NCI-H1048 (cell line): ENCODE results near the gene COPS2.

ENCODE experiments used
- DNase-seq: peaks from one replicate; lab custom pipeline; 2025; lab: John Stamatoyannopoulos, UW

Gene COPS2

DNA sequence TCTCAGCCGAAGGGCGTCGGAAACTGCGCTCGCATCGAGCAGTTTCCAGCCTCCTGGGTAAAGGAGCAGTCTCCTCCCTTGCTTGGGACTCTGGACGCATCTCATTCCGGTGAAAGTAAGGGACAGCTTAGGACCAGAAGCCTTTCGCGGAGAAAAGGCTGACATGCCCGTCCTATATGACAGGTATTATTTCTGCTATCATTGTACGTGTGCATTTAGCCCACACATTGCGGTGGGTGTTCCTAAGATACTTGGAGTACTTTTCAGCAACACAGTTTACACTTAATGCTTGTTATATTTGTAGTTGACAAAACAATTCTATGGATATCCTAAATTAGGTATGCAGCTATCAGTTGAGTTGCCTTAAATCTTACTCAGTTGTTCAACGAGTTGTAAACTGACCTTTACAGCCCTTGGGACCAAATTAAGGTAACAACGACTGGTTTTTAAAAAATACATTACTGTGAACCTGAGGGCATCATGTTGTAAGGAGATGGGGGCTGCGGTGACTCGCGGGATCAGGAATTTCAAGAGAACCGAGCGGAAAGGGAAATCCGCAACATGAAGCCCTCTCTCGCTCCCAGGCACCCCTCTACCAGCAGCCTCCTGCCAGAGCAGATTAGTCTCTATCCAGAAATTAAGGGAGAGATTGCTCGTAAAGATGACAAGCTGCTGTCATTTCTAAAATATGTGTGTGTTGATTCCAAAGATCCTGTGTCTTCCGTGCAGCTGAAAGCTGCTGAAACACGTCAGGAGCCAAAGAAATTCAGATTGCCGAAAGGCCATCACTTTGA, 632 bp upstream of the COPS2 start:
- DNase-seq: no peak

GRCh38 chr15:49154799-49155109, 645 bp downstream of the COPS2 start:
- DNase-seq: no peak

DNA sequence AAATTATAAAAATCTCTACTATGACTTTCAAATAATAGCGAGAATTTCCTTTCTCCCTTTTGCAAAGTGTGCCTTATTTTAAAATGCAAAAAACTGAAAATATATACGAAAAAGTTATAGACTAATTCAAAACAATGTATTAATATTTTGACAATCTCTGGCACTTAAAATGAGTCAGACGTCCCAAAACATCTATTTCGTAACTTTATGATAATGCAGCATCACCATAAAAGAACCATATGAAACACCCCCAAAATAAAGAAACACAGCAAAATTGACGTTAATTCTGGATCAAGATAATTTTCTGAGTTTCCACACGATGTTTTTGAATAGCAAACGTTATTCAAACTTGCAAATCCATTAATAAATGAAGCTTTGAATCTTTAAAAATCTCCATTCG, 1.0 kb downstream of the COPS2 start:
- no peak for DNase-seq

- no peak for DNase-seq
These were observed 2.7 kb downstream of the COPS2 start for GRCh38 chr15:49152552-49153312.

DNA sequence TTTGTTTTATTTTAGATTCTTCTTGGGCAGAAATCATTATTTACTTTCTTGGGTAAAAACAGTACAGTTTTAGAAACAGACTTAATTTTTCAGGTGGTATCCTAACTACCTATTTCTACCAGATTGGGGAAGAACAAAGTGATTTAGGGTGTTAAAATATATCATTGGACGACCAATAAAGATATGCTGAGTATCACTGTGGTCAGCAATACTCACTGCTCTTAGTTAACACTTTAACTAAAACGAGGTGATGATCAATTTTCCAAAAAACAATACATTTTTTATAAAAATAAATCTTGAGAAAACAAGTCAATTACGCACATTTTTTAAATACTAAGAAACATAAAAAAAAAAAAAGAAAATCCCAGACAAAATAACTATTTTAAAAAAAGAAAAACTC, 3.6 kb downstream of the COPS2 start:
- DNase-seq: no peak

GRCh38 chr15:49148727-49149126, 6.7 kb downstream of the COPS2 start:
- DNase-seq: no peak

GRCh38 chr15:49148298-49148697, 7.1 kb downstream of the COPS2 start:
- no peak for DNase-seq

GRCh38 chr15:49145651-49146609, 9.5 kb downstream of the COPS2 start:
- DNase-seq: no peak

GRCh38 chr15:49137861-49138260, 17.5 kb downstream of the COPS2 start:
- no peak for DNase-seq

DNA sequence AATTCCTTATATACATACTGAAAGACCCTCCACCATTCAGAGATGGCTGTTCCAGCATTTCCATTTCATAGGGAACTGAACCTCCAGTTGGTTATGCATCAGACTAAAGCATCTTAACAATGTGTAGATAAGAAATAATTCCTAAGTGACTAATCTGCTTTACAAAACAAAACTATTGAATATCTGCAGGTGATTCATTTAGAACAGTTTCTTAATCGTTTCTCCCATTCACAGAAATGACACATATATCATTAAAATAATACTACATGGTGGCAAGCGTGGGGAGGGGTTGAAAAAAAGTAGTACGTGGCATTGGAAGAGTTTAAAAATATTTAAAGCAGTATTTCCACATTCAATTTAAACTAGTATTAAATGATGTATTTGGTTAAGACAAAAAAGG, 19.5 kb downstream of the COPS2 start:
- DNase-seq: no peak

- no peak for DNase-seq
These were observed 20.0 kb downstream of the COPS2 start for GRCh38 chr15:49135342-49135857.

- DNase-seq: no peak
These were observed 20.6 kb downstream of the COPS2 start for GRCh38 chr15:49134683-49135341.

DNA sequence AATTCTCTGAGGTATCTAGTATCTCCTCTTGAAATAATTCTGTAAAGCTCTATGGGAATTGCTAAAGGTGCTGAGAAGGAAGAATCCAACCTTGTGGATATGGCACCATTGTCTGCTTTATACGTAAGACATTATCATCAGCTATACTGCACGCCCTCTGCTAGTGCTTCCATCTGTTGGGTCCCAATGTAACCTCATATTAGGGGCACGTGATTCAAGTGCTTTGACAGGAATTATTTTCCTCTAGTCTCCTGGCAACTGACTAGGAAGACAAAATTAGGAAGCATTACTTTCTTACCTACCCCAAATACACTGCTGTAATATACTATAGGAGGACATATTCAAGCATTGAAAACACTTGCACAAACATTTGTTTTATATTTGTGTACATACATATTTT, 24.0 kb downstream of the COPS2 start:
- no peak for DNase-seq

GRCh38 chr15:49124371-49124770, 31.0 kb downstream of the COPS2 start:
- DNase-seq: no peak

DNA sequence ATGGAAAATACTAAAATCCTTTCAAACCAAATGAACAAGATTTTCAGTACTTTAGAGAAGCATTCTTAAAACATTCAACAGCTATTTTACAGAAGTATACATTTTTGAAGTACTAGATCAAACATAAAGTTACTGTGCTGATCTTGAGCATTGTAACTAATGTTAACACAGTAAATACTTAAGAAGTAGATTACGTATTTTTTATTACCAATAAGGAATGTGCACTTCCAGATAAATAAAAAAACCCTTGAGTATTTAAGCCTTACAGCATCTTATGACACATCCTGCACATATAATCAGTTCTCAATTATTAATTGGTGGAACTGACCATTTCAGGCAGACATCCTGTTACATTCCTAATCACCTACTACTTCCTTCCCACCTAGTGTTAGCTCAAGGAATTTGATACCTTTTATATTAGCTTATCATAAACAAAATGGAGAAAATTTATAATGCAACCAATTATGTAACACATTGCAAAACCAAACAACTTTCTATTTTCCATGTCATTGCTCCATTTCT, 32.8 kb downstream of the COPS2 start:
- DNase-seq: no peak

GRCh38 chr15:49121901-49122300, 33.5 kb downstream of the COPS2 start:
- DNase-seq: no peak

DNA sequence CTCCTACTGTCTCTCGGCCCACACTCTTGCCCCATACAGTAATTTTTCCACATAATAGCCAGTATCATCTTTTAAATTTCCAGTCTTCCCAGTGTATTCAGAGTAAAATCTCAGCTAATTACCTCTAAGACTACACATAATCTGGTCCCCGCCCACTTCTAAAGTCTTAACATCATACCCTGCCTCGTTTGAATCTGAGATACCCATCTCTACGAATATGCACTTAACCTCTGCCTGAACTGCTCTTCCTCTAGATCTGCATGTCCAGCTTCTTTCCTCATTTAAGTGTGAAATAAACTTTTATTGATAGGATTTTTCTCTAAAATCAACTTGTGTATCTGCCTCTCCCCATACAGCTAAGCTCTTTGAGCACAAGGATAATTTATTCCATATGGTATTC, 34.6 kb downstream of the COPS2 start:
- no peak for DNase-seq

GRCh38 chr15:49116108-49116857, 39.1 kb downstream of the COPS2 start:
- DNase-seq: no peak

- no peak for DNase-seq
These were observed 40.3 kb downstream of the COPS2 start for GRCh38 chr15:49115062-49115461.

GRCh38 chr15:49110158-49110944, 45.0 kb downstream of the COPS2 start:
- DNase-seq: no peak
